ENCODE results near the gene TMEM108.

DNA sequence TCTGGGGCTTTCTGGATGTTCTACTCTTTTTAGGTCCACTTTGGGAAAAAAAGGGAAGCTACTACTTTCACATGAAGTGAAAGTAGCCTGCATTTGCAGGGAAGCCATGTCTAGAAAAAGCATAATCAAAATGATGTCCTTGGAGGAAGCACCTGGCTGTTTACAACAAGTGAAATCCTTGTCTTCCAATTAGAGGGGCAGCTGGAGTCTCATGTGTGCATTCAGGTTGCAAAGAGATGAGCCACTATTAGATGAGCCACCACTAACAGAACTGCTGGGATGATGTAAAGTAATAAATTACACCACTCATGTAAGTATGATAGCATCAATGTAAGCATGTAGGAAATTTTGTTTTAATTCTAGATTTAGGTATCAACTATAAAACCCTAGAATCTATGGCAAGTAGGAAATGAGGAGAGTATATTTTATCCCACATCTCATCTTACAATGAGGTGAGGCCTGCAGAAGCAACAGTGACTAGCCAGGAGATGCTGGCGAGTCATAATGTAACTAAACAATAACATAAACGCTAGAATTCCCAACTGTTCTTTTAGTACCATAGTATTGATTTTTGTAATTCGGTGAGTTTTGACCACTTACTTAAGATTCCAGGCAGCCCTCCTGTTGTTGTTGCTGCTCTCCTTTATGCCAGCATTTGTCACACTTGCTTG, 75.9 kb downstream of the TMEM108 start:
- TF ChIP-seq, protein P1, sequence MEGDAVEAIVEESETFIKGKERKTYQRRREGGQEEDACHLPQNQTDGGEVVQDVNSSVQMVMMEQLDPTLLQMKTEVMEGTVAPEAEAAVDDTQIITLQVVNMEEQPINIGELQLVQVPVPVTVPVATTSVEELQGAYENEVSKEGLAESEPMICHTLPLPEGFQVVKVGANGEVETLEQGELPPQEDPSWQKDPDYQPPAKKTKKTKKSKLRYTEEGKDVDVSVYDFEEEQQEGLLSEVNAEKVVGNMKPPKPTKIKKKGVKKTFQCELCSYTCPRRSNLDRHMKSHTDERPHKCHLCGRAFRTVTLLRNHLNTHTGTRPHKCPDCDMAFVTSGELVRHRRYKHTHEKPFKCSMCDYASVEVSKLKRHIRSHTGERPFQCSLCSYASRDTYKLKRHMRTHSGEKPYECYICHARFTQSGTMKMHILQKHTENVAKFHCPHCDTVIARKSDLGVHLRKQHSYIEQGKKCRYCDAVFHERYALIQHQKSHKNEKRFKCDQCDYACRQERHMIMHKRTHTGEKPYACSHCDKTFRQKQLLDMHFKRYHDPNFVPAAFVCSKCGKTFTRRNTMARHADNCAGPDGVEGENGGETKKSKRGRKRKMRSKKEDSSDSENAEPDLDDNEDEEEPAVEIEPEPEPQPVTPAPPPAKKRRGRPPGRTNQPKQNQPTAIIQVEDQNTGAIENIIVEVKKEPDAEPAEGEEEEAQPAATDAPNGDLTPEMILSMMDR (IDR thresholded peaks at IDR 0.05), result no peak
- TF ChIP-seq POLR2A (IDR thresholded peaks at IDR 0.05), result no peak
- no peak for TF ChIP-seq POLR2AphosphoS5 (IDR thresholded peaks at IDR 0.05)
